CD4-positive, alpha-beta memory T cell (primary cell): Measurements from ENCODE around the gene KRTAP4-4. TPM values are rescaled to one million over a fixed set of nuclear protein-coding genes. Genes with fewer than 3 reads are reported as not detected.
"Not testable (repeated sequence)": the region's sequence is repeated elsewhere in the genome, so short reads cannot be mapped to it uniquely, and the experiment has no call there.

Experiments used
- CTCF ChIA-PET: fragments of 350-600 bp; sonication (Branson Sonifier 250); formaldehyde crosslinking; loops from one replicate; lab custom pipeline; 2021; ENCODE audit warnings: inconsistent platforms; ENCODE audit not compliant: partially characterized antibody; lab: Charles Lee
- POLR2A ChIA-PET: fragments of 350-600 bp; sonication (Branson Sonifier 250); formaldehyde crosslinking; loops from one replicate; lab custom pipeline; 2021; ENCODE audit not compliant: partially characterized antibody; lab: Charles Lee
- DNase-seq, 5 donors: peaks; one replicate each; pipeline versions ENCODE4 v3.0.0 to v3.0.0-alpha.2; 2020 to 2022; ENCODE audit warnings: mixed read lengths in 1 of 5
- H3K27ac ChIP-seq: one replicate; pipeline ENCODE4 v1.7.0; 2013; ENCODE audit warnings: low read depth, low read length
- H3K27me3 ChIP-seq: 2 replicates; pipeline ENCODE4 v1.7.0; 2013; ENCODE audit warnings: mild to moderate bottlenecking, low read length, moderate library complexity; ENCODE audit not compliant: insufficient read depth
- H3K36me3 ChIP-seq: 2 replicates; pipeline ENCODE4 v1.7.0; 2013; ENCODE audit warnings: mild to moderate bottlenecking, low read length, moderate library complexity; ENCODE audit not compliant: insufficient read depth
- H3K4me1 ChIP-seq: 2 replicates; pipeline ENCODE4 v1.7.0; 2013; ENCODE audit warnings: mild to moderate bottlenecking, low read length, moderate library complexity; ENCODE audit not compliant: insufficient read depth
- H3K4me3 ChIP-seq, 2 donors: one replicate each; pipeline ENCODE4 v1.7.0; 2013; ENCODE audit warnings: low read length in 2 of 2, mild to moderate bottlenecking in 1 of 2
- H3K9me3 ChIP-seq, 2 donors: one replicate each; pipeline ENCODE4 v1.7.0; 2013; ENCODE audit warnings: low read length in 2 of 2, control low read depth in 1 of 2; ENCODE audit not compliant: control insufficient read depth in 1 of 2
- H3K27ac Mint-ChIP-seq, 7 donors: one replicate each; pipeline ENCODE4 v1.8.0; 2020 to 2021; ENCODE audit warnings: mixed read lengths in 7 of 7, mild to moderate bottlenecking in 6 of 7, inconsistent platforms in 3 of 7, moderate library complexity in 3 of 7
- H3K27me3 Mint-ChIP-seq, 2 donors: one replicate each; pipeline ENCODE4 v1.8.0; 2020 to 2021; ENCODE audit warnings: mixed read lengths in 2 of 2
- H3K36me3 Mint-ChIP-seq, 2 donors: one replicate each; pipeline ENCODE4 v1.8.0; 2020 to 2021; ENCODE audit warnings: mixed read lengths in 2 of 2, inconsistent platforms in 1 of 2, mild to moderate bottlenecking in 1 of 2
- H3K4me1 Mint-ChIP-seq, 4 donors: one replicate each; pipeline ENCODE4 v1.8.0; 2020 to 2021; ENCODE audit warnings: mixed read lengths in 4 of 4, mild to moderate bottlenecking in 1 of 4
- H3K4me3 Mint-ChIP-seq, 8 donors: one replicate each; pipeline ENCODE4 v1.8.0; 2020 to 2021; ENCODE audit warnings: mixed read lengths in 8 of 8, mild to moderate bottlenecking in 7 of 8, moderate library complexity in 6 of 8, inconsistent platforms in 3 of 8
- H3K9me3 Mint-ChIP-seq, 8 donors: one replicate each; pipeline ENCODE4 v1.8.0; 2020 to 2021; ENCODE audit warnings: mixed read lengths in 8 of 8, mild to moderate bottlenecking in 5 of 8, inconsistent platforms in 3 of 8, moderate library complexity in 1 of 8
- intact Hi-C: fragments of 100-400 bp; cut with micrococcal nuclease; formaldehyde crosslinking; loops from one replicate; pipeline ENCODE4 v1.15.1; 2023
- polyA plus RNA-seq, 2 donors: library from polyadenylated mRNA; unstranded; fragments of 300-500 nt; fragmentation: Illumina TruSeq; gene quantifications; one replicate each; pipeline ENCODE4 v1.2.3, GENCODE V29; 2021
- total RNA-seq, 2 experiments: library from RNA; stranded (reverse); gene quantifications; one replicate each; pipeline ENCODE4 v1.2.3, GENCODE V29; 2021

The KRTAP4-4 gene
- total and polyA plus RNA-seq, 4 experiments from 2014 or later: not detected

DNA sequence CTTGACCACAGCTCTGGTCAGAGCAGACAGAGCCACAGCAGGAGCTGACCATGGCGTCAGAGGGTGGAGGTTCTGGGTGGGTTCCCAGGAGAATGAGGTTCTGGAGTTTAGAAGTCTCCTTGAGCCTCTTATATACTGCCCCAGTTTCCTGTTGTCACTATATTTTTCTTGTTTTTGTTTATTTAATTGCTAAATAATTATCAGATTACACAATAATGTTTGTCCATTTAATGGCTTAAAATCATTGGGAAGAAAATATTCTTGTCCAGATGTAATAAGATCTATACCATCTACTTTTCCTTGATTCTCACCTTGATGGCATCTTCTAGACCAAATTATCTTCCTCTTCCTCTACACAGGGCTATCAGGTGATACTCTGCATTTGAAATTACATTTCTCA, 7.6 kb upstream of the KRTAP4-4 start, which contains the start of gene KRTAP4-3:
Gene KRTAP4-3, minus strand, starts transcription at position 101 of the 400 bp plus-strand sequence. Its CDS starts 49 bp downstream, at position 52.
- H3K36me3 ChIP-seq: no peaks in the 10 kb centered on the region
- no peaks in the 10 kb centered on the region for H3K4me1 ChIP-seq
- H3K4me3 Mint-ChIP-seq: peak within 1 kb of the TSS in 1 of 8 donors; percentile 66
- no peak within 1 kb of the TSS for H3K4me3 ChIP-seq
- no peak for DNase-seq
- intact Hi-C loops: no loop called here
- H3K4me1 Mint-ChIP-seq: peaks cover 0 to 4% (median 2%) of the 10 kb centered on the region in 4 donors
- no peak within 1 kb of the TSS for H3K27ac ChIP-seq
- H3K27me3 ChIP-seq: no peaks in the 10 kb centered on the region
- ChIA-PET POLR2A (no interaction called here), CTCF (interaction anchor here (1.7 kb wide), 1 partner anchor 381 kb away, joined by 4 read pairs; no protein-coding TSS in a partner anchor)
- no peaks in the 10 kb centered on the region for H3K9me3 ChIP-seq
- H3K36me3 Mint-ChIP-seq: no peaks in the 10 kb centered on the region
- peaks cover under 1 to 4% of the 10 kb centered on the region in 2 donors for H3K27me3 Mint-ChIP-seq
- H3K27ac Mint-ChIP-seq: peak within 1 kb of the TSS in 1 of 7 donors; percentile 12
- H3K9me3 Mint-ChIP-seq: peaks cover 0 to 2% (median 0%) of the 10 kb centered on the region in 8 donors

DNA sequence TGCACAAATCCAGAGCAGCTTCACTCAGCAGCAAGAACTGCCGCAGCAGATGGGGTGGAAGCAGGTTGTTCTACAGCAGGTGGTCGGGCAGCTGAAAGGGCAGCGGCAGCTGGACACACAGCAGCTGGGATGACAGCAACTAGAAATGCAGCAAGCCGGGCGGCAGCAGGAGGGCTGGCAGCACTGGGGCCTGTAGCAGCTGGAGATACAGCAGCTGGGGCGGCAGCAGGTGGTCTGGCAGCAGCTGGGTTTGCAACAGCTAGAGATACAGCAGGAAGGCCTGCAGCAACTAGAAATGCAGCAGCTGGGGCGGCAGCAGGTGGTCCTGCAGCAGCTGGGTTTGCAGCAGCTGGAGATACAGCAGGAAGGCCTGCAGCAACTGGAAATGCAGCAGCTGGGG, 7.0 kb upstream of the KRTAP4-4 start:
- no peaks in the 10 kb centered on the region for H3K36me3 Mint-ChIP-seq
- H3K4me3 ChIP-seq: no peak overlapping the region
- no peaks in the 10 kb centered on the region for H3K36me3 ChIP-seq
- no peaks in the 10 kb centered on the region for H3K9me3 ChIP-seq
- peaks cover 3 to 4% of the 10 kb centered on the region in 2 donors for H3K27me3 Mint-ChIP-seq
- peak overlapping the region in 1 of 8 donors; percentile 66 for H3K4me3 Mint-ChIP-seq
- peaks cover 0 to 4% (median under 1%) of the 10 kb centered on the region in 4 donors for H3K4me1 Mint-ChIP-seq
- H3K9me3 Mint-ChIP-seq: peaks cover 0 to 2% (median 0%) of the 10 kb centered on the region in 8 donors
- H3K27me3 ChIP-seq: no peaks in the 10 kb centered on the region
- ChIA-PET CTCF (interaction anchor here (1.7 kb wide), 1 partner anchor 381 kb away, joined by 4 read pairs; no protein-coding TSS in a partner anchor), POLR2A (no interaction called here)
- no peaks in the 10 kb centered on the region for H3K4me1 ChIP-seq
- intact Hi-C loops: no loop called here
- DNase-seq: no peak
- no peak overlapping the region for H3K27ac ChIP-seq
- peak overlapping the region in 1 of 7 donors; percentile 12 for H3K27ac Mint-ChIP-seq

- Histone ChIP-seq H3K4me1 (no peaks in the 10 kb centered on the region), H3K9me3 (no peaks in the 10 kb centered on the region), H3K36me3 (no peaks in the 10 kb centered on the region), H3K27me3 (peaks cover 3% of the 10 kb centered on the region), H3K27ac (no peak overlapping the region), H3K4me3 (no peak overlapping the region)
- intact Hi-C loops: no loop called here
- Mint-ChIP-seq H3K9me3 (no peaks in the 10 kb centered on the region), H3K36me3 (no peaks in the 10 kb centered on the region), H3K4me1 (peaks cover 0 to 4% (median under 1%) of the 10 kb centered on the region in 4 donors), H3K4me3 (no peak overlapping the region), H3K27me3 (peaks cover 6 to 10% of the 10 kb centered on the region in 2 donors), H3K27ac (no peak overlapping the region)
- CTCF ChIA-PET: no interaction called here
- POLR2A ChIA-PET: no interaction called here
- DNase-seq: no peak
These were observed 3.3 kb upstream of the KRTAP4-4 start for GRCh38 chr17:41163828-41164227.

- peaks cover 16 to 23% of the 10 kb centered on the region in 2 donors for H3K27me3 Mint-ChIP-seq
- intact Hi-C loops, H3K36me3 Mint-ChIP-seq, DNase-seq, CTCF ChIA-PET, H3K27me3 ChIP-seq, H3K4me1 ChIP-seq, H3K27ac Mint-ChIP-seq, H3K4me1 Mint-ChIP-seq, H3K9me3 Mint-ChIP-seq, H3K36me3 ChIP-seq, H3K9me3 ChIP-seq, H3K4me3 ChIP-seq, H3K27ac ChIP-seq, H3K4me3 Mint-ChIP-seq: not testable (repeated sequence)
- POLR2A ChIA-PET: interaction anchor here (0.5 to 1.1 kb wide), 2 partner anchors 529 to 1659 kb away, joined by 3 read pairs; no protein-coding TSS in a partner anchor
These were observed 358 bp downstream of the KRTAP4-4 start for GRCh38 chr17:41160190-41160589.

DNA sequence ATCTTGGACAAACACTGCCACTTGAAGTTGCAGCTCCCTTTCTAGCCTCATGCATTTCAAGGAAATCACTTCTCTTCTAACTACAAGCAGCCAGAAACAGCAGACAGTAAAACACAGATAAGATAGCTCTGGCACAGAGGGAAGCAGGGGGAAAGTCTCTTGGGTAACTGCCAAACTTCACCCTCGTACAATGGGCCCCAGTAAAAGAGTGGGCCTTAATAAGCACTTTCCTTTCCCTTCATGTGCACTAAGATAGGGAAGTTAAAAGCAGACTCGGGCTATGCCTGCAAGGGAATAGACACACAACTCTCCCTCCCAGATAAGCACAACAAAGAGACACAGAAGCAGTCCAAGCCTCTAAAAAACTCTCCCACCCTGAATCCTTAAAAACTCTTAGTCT, 6.7 kb downstream of the KRTAP4-4 start:
- Mint-ChIP-seq H3K36me3 (no peaks in the 10 kb centered on the region), H3K9me3 (no peaks in the 10 kb centered on the region), H3K27ac (no peak overlapping the region), H3K4me1 (peaks cover 0 to 2% (median 0%) of the 10 kb centered on the region in 4 donors), H3K27me3 (peaks cover 14 to 16% of the 10 kb centered on the region in 2 donors), H3K4me3 (no peak overlapping the region)
- Histone ChIP-seq H3K4me1 (no peaks in the 10 kb centered on the region), H3K27me3 (no peaks in the 10 kb centered on the region), H3K9me3 (no peaks in the 10 kb centered on the region), H3K27ac (no peak overlapping the region), H3K4me3 (no peak overlapping the region), H3K36me3 (no peaks in the 10 kb centered on the region)
- intact Hi-C loops: no loop called here
- ChIA-PET POLR2A (no interaction called here), CTCF (no interaction called here)
- no peak for DNase-seq

- peaks cover 8 to 13% of the 10 kb centered on the region in 2 donors for H3K27me3 Mint-ChIP-seq
- Histone ChIP-seq H3K27ac (no peak overlapping the region), H3K9me3 (no peaks in the 10 kb centered on the region), H3K27me3 (no peaks in the 10 kb centered on the region), H3K36me3 (no peaks in the 10 kb centered on the region), H3K4me1 (no peaks in the 10 kb centered on the region), H3K4me3 (no peak overlapping the region)
- intact Hi-C loops: no loop called here
- DNase-seq: no peak
- ChIA-PET CTCF (no interaction called here), POLR2A (no interaction called here)
- H3K4me3 Mint-ChIP-seq: no peak overlapping the region
- no peak overlapping the region for H3K27ac Mint-ChIP-seq
- H3K4me1 Mint-ChIP-seq: peaks cover 0 to 2% (median under 1%) of the 10 kb centered on the region in 4 donors
- no peaks in the 10 kb centered on the region for H3K36me3 Mint-ChIP-seq
- peaks cover 0 to 4% (median 0%) of the 10 kb centered on the region in 8 donors for H3K9me3 Mint-ChIP-seq
These were observed 9.0 kb downstream of the KRTAP4-4 start for GRCh38 chr17:41151525-41151924.

DNA sequence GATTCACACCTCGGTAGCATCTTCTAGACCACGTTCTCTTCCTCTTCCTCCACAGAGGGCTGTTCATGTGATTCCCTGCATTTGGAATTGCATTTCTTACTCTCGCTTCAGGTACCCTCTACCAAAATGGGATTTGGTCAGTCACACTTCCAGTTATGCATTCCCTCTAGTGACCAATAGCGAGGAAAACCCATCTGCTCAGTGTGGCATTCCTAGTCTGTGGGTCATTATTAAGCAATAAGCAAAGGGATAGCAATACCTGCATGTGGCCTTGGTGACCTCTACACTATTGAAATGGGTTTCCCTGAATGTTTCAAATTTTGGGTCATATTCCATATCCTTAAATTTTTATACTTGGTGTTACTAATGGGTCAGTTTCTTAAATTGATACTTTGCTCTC, 10.5 kb downstream of the KRTAP4-4 start:
- H3K36me3 ChIP-seq: no peaks in the 10 kb centered on the region
- H3K4me1 ChIP-seq: no peaks in the 10 kb centered on the region
- H3K36me3 Mint-ChIP-seq: no peaks in the 10 kb centered on the region
- no peak overlapping the region for H3K27ac ChIP-seq
- CTCF ChIA-PET: no interaction called here
- H3K4me3 ChIP-seq: no peak overlapping the region
- intact Hi-C loops: no loop called here
- peaks cover 2 to 9% of the 10 kb centered on the region in 2 donors for H3K27me3 Mint-ChIP-seq
- H3K27ac Mint-ChIP-seq: no peak overlapping the region
- no peak for DNase-seq
- H3K9me3 ChIP-seq: no peaks in the 10 kb centered on the region
- peaks cover 0 to 6% (median 0%) of the 10 kb centered on the region in 8 donors for H3K9me3 Mint-ChIP-seq
- POLR2A ChIA-PET: interaction anchor here (1.1 kb wide), 1 partner anchor 20 kb away, joined by 3 read pairs; no protein-coding TSS in a partner anchor
- H3K4me3 Mint-ChIP-seq: no peak overlapping the region
- H3K27me3 ChIP-seq: no peaks in the 10 kb centered on the region
- peaks cover 0 to 2% (median under 1%) of the 10 kb centered on the region in 4 donors for H3K4me1 Mint-ChIP-seq
